ENCODE data around the gene FARP1.

Gene FARP1, protein sequence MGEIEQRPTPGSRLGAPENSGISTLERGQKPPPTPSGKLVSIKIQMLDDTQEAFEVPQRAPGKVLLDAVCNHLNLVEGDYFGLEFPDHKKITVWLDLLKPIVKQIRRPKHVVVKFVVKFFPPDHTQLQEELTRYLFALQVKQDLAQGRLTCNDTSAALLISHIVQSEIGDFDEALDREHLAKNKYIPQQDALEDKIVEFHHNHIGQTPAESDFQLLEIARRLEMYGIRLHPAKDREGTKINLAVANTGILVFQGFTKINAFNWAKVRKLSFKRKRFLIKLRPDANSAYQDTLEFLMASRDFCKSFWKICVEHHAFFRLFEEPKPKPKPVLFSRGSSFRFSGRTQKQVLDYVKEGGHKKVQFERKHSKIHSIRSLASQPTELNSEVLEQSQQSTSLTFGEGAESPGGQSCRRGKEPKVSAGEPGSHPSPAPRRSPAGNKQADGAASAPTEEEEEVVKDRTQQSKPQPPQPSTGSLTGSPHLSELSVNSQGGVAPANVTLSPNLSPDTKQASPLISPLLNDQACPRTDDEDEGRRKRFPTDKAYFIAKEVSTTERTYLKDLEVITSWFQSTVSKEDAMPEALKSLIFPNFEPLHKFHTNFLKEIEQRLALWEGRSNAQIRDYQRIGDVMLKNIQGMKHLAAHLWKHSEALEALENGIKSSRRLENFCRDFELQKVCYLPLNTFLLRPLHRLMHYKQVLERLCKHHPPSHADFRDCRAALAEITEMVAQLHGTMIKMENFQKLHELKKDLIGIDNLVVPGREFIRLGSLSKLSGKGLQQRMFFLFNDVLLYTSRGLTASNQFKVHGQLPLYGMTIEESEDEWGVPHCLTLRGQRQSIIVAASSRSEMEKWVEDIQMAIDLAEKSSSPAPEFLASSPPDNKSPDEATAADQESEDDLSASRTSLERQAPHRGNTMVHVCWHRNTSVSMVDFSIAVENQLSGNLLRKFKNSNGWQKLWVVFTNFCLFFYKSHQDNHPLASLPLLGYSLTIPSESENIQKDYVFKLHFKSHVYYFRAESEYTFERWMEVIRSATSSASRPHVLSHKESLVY

DNA sequence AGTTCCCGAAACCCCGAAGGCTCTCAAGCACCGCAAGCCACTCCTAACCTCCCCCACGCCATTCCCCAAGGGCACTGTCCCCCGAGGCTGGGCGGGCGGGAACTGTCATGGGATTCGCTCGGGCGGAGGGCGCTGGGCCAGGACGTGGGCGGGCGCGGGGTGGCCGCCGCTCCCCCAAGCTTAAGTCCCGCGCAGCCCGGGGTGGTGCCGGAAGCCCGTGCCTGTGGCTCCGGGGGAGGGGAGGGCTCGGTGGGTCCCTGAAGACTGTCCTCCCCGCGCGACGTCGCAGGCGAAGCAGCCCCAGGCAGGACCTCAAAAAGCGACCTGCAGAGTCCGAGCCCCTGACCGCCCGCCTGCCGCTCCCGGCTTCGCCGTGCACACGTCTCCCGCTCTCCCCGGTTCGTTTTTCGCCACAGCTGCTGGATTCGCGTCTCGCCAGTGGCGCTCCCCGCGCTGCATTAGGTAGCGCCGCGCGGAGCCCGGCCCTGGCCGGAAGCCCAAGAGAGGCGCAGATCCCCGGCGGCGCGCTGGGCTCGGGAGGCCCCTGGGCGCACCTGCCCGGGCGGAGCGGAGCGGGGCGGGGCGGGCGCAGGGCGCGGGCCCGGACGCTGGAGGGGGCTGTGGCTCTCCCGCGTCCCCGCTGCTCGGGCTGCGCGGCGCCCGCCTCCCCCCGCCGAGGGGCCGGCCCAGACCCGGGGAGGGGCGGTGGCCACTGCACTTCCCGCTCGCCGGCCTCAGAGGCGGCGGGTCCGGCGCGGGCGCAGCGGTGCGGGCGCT is at the start of gene FARP1:
Gene FARP1, plus strand, starts transcription at position 715 of the 777 bp plus-strand sequence. CDS start 70,149 bp downstream, outside the sequence.
- peaks cover 6% of the 10 kb centered on the region for H3K4me1 Mint-ChIP-seq
- ATAC-seq (peak; percentile 77), DNase-seq (ENCODE audit: low spot score in 2 of 2) (peak; percentile 8 to 50)
- peak within 1 kb of the TSS; percentile 47 for H3K4me3 Mint-ChIP-seq
- H3K36me3 Mint-ChIP-seq, result no peaks in the 10 kb centered on the region
- no peaks in the 10 kb centered on the region for H3K9me3 Mint-ChIP-seq
- no peak within 1 kb of the TSS for H3K27ac Mint-ChIP-seq

DNA sequence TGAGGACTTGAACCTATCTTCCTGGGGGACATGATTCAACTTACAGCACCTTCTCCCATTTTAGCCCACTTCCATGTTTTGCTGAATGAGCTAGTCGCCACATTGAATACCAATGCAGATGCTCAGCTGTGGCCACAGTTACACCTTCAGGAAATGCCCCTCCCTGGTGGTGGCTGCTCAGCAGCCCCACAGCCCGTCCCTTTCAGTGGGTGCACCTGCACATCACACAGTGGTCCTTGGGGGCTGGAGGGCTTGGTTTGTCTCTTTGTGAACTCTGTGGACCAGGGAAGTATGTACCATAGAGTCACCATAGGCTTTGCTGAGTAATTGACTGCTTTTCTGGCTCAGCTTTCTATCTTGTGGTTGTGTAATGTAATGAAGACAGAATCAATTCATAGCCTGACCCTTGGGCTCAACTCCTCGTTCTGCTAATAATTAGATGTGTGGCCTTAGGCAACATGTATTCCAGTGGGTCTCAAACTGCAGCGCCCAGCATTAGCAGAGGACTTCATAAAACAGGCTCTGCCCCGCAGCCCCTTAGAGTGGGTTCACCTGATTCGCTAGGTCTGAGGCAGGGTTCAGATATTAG is 48.1 kb upstream of the FARP1 start:
- peaks cover 3% of the 10 kb centered on the region for H3K9me3 Mint-ChIP-seq
- H3K27ac Mint-ChIP-seq, result no peak overlapping the region
- no peak for DNase-seq (ENCODE audit: low spot score in 2 of 2)
- ATAC-seq, result no peak
- H3K4me1 Mint-ChIP-seq, result no peaks in the 10 kb centered on the region
- H3K4me3 Mint-ChIP-seq, result no peak overlapping the region
- H3K36me3 Mint-ChIP-seq, result no peaks in the 10 kb centered on the region

DNA sequence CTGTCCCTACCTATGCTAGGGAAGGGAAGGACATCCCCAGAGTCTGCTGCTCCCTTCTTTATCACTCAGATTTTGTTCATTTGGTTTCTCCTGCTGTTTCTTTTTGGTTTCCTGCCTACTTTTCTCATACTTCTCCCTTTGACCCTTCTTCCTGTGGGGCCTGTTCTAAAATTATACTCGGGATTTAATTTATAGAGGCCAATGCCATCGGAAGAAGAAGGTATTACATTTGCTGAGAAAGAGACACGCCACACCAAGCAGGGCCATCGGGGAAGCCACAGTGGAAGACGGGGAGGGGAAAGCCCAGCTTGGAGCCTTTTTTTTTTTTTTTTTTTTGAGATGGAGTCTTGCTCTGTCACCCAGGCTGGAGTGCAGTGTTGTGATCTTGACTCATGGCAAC is 46.8 kb upstream of the FARP1 start:
- Mint-ChIP-seq H3K27ac (no peak overlapping the region), H3K4me1 (no peaks in the 10 kb centered on the region), H3K9me3 (peaks cover 3% of the 10 kb centered on the region), H3K36me3 (no peaks in the 10 kb centered on the region), H3K4me3 (no peak overlapping the region)
- ATAC-seq (no peak), DNase-seq (ENCODE audit: low spot score in 2 of 2) (no peak)

DNA sequence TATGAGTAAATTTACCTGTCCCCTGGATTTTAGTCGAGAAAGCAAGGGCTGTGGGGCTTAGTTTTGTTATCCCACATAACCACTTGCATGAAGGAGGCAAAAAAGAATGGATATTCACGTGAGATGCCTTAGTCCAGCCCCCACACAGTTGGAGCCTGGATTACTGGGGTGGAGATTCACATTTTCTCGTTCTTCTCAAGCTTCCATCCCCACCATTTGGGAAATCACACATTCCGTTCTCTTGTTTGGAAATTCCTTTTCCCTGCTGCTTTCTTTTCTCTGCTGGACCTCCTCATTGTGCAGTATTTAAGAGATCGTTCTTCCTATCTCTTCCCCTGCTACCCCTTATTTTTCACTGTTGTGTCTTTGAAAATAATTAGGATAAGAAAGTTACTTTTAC is 45.1 kb upstream of the FARP1 start:
- Mint-ChIP-seq H3K36me3 (no peaks in the 10 kb centered on the region), H3K9me3 (peaks cover 2% of the 10 kb centered on the region), H3K27ac (no peak overlapping the region), H3K4me1 (no peaks in the 10 kb centered on the region), H3K4me3 (no peak overlapping the region)
- no peak for ATAC-seq
- DNase-seq (ENCODE audit: low spot score in 2 of 2), result no peak

DNA sequence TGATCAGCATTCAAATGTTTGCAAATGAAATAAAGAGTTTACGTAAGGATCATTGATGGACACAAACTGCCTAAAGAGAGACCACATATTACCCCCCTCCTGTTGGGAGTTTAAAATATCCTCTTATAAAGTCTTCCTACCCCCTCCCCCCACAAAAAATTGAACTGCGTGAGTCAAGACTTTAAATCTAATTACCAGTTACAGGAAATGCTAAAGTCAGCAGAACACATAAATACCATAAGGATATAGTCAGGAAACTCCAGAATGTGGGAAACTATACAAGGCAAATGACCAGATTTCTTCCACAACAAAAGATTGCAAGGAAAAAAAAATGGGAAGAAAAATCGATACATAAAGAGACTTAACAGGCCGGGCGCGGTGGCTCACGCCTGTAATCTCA is 44.4 kb upstream of the FARP1 start:
- Mint-ChIP-seq H3K4me3 (no peak overlapping the region), H3K27ac (no peak overlapping the region), H3K4me1 (no peaks in the 10 kb centered on the region), H3K36me3 (no peaks in the 10 kb centered on the region), H3K9me3 (no peaks in the 10 kb centered on the region)
- no peak for DNase-seq (ENCODE audit: low spot score in 2 of 2)
- ATAC-seq, result no peak

DNA sequence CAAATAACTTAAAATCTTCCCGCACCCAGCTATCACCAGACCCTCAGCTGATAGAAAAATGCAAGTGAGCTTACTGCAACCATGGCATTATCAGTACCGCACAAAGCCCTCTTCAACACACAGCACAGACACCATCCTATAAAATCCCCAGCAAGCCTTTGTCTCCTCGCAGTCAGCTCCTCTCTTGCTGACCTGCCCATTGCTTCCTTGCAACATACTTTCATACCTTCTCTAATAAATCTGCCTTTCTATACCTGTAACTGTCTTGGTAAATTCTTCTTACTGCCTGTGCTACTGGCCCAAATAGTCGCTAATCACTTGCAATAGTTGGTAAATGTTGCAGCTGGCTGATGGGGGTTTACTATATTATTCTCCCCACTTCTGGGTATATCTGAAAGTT is 43.3 kb upstream of the FARP1 start:
- H3K4me3 Mint-ChIP-seq, result no peak overlapping the region
- H3K4me1 Mint-ChIP-seq, result no peaks in the 10 kb centered on the region
- DNase-seq (ENCODE audit: low spot score in 2 of 2) (no peak), ATAC-seq (no peak)
- H3K27ac Mint-ChIP-seq, result no peak overlapping the region
- no peaks in the 10 kb centered on the region for H3K36me3 Mint-ChIP-seq
- no peaks in the 10 kb centered on the region for H3K9me3 Mint-ChIP-seq

DNA sequence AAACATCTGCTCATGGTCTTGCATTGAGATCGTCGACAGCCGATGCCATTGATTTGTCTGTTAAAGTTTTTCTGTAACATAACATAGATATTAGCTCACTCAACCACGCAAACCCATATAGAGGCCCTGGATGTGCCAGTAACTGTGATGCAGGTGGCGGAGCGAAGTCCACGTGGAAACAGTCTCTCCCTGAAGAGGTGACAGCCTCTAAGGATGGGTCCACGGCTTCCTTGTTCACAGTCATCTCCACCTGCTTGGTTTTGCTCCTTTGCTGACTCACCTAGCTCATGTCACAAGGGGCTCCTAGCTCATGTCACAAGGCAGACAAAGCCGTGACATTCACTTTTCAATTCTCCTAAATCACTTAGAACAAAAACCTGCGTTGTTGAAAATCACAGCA is 42.4 kb upstream of the FARP1 start:
- ATAC-seq (no peak), DNase-seq (ENCODE audit: low spot score in 2 of 2) (no peak)
- H3K9me3 Mint-ChIP-seq, result no peaks in the 10 kb centered on the region
- no peak overlapping the region for H3K27ac Mint-ChIP-seq
- no peaks in the 10 kb centered on the region for H3K4me1 Mint-ChIP-seq
- no peaks in the 10 kb centered on the region for H3K36me3 Mint-ChIP-seq
- no peak overlapping the region for H3K4me3 Mint-ChIP-seq

DNA sequence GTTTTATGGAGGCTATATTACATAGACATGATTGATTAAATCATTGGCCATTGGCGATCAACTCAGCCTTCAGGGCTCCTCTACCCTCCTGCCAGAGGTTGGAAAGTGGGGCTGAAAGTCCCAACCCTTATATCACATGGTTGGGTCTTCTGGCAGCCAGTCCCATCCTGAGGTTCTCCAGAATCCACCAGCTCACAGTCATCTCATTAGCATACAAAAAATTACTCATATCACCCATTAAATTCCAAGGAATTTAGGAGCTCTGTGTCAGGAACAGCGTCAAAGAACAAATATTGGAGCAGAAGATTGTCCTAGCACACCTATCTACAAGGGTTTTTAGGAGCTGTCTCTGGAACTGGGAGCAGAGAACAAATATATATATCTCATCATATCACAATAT is 39.4 kb upstream of the FARP1 start:
- Mint-ChIP-seq H3K9me3 (no peaks in the 10 kb centered on the region), H3K36me3 (no peaks in the 10 kb centered on the region), H3K27ac (no peak overlapping the region), H3K4me1 (no peaks in the 10 kb centered on the region), H3K4me3 (no peak overlapping the region)
- no peak for DNase-seq (ENCODE audit: low spot score in 2 of 2)
- ATAC-seq, result no peak

DNA sequence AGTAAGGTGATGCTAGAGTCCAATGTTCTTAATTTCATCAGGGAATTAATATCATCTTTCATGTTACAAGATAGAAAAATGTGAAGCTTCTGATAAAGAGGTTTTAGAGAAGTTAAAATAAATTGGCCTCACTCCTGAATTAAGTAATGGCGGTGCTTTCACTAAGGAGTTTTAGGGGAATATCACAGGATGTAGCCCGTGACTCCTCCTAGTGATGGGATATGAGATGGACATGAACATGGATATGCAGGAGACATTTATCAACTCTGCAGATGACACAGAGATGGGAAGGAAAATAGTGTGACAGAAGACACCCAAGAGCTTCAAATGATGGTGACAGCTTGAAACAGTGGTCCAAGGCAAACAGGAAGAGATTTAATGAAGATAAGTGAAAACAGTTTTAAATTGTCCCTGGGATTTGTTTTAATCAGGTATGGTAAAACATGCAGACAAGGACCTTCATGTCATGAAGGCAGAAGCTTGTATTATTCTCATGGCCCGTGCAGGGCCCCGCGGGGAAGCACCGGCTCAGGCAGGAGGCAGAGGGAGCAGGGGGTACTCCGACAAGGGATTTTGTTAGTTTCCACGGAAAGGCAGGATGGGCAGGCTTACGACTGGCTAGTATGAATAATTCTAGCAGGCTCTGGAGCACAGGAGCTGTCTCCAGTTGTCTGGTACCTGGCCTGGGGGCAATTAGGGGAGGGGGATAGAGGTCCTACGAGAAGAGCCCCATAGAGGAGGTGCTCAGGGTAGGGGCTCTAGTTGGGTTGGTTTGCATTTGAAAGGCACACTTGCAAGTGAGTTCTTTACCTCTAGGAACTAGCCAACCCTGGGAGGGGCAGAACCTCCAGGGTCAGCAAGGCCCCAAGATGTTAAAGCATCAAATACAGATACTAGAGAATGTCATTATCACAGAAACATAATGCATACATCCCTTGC is 38.7 kb upstream of the FARP1 start:
- Mint-ChIP-seq H3K9me3 (no peaks in the 10 kb centered on the region), H3K27ac (no peak overlapping the region), H3K4me1 (no peaks in the 10 kb centered on the region), H3K4me3 (no peak overlapping the region), H3K36me3 (no peaks in the 10 kb centered on the region)
- no peak for ATAC-seq
- DNase-seq (ENCODE audit: low spot score in 2 of 2), result no peak

DNA sequence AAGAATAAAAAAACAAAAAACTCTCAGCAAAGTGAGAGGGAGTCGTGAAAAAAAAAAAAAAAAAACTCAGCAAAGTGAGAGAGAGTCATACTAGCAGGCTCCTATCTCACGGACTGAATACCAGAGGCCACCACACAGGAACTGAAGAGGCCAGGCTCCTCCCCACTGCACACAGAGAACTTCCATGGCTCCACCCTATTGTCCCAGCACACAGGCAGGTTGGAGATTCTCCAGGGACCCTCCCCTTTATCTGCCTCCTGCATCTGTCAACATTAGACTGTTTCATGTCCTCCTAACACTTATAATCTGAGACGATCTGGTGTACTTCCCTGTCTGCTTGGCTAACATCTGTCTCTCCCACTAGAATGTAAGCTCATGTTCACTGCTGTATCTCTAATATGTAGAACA is 37.0 kb upstream of the FARP1 start:
- H3K4me1 Mint-ChIP-seq, result no peaks in the 10 kb centered on the region
- DNase-seq (ENCODE audit: low spot score in 2 of 2) (no peak), ATAC-seq (peak; percentile 21)
- H3K27ac Mint-ChIP-seq, result no peak overlapping the region
- no peaks in the 10 kb centered on the region for H3K9me3 Mint-ChIP-seq
- no peak overlapping the region for H3K4me3 Mint-ChIP-seq
- no peaks in the 10 kb centered on the region for H3K36me3 Mint-ChIP-seq

DNA sequence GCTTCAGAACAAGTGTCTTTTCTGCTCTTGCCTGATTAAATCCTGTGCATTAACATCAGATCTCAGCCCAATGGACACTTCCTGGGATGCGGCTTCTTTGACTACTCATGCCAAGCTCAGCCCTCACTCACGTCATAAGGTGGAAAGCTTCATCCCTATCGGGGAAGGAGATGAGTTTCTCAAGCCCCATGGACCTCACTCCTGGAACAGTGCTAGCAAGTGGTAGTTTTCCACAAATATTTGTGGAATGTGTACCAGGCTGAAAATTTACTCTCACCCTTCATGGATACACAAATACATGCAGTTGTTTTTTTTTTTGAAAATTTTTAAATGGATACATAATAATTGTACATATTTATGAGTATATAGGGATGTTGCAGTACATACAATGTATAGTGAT is 34.6 kb upstream of the FARP1 start:
- ATAC-seq, result no peak
- H3K4me3 Mint-ChIP-seq, result no peak overlapping the region
- no peak for DNase-seq (ENCODE audit: low spot score in 2 of 2)
- no peaks in the 10 kb centered on the region for H3K9me3 Mint-ChIP-seq
- no peaks in the 10 kb centered on the region for H3K36me3 Mint-ChIP-seq
- H3K4me1 Mint-ChIP-seq, result no peaks in the 10 kb centered on the region
- H3K27ac Mint-ChIP-seq, result no peak overlapping the region

DNA sequence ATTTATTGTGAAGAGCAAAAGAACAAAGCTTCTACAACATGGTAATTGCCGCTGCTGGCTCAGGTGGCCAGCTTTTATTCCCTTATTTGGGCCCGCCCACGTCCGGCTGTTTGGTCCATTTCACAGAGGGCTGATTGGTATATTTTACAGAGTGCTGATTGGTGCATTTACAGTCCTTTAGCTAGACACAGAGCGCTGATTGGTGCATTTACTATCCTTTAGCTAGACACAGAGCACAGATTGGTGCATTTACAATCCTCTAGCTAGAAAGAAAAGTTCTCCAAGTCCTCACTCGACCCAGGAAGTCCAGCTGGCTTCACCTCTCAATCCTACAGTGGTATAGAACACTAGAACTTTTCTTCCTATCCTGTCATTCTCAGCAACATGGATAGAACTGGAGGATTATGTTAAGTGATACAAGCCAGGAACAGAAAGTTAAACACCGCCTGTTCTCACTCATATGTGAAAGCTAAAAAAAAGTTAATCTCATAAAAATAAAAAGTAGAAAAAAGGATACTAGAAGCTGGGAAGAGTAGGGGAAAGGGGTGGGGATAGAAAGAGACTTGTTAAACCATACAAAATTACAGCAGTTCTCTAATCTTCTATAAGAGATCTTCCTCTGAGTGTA is 33.6 kb upstream of the FARP1 start:
- Mint-ChIP-seq H3K36me3 (no peaks in the 10 kb centered on the region), H3K27ac (no peak overlapping the region), H3K4me3 (no peak overlapping the region), H3K9me3 (no peaks in the 10 kb centered on the region), H3K4me1 (no peaks in the 10 kb centered on the region)
- ATAC-seq (no peak), DNase-seq (ENCODE audit: low spot score in 2 of 2) (no peak)

DNA sequence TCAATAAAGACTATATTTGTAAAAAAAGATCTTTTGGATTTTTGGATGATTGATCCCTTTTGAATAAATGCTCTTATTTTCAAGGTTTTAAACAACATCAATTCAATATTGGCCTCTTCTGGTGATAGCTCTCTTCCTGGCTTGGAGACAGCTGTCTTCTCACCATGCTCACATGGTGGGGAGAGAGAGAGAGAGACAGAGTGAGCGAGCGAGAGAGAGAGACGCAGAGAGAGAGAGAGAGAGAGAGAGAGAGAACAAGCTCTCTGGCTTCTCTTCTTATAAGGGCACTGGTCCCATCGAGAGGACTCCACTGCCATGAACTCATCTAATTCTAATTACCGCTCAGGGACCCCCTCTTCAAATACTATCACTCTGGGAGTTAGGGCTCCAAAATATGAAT is 32.1 kb upstream of the FARP1 start:
- H3K4me3 Mint-ChIP-seq, result no peak overlapping the region

More for the DNA sequence above, 32.1 kb upstream of the FARP1 start:
- ATAC-seq (no peak), DNase-seq (ENCODE audit: low spot score in 2 of 2) (no peak)
- Mint-ChIP-seq H3K9me3 (no peaks in the 10 kb centered on the region), H3K36me3 (no peaks in the 10 kb centered on the region), H3K4me1 (no peaks in the 10 kb centered on the region), H3K27ac (no peak overlapping the region)

All from stimulated activated effector memory CD8-positive, alpha-beta T cell treated with anti-CD3 and anti-CD28 coated beads, Interleukin-12 subunit alpha, Interleukin-12 subunit beta, amount 100 ng/mL, for 72 hours (primary cell).